ENCODE results near the gene MNS1. TPM values are rescaled to one million over a fixed set of nuclear protein-coding genes. Genes with fewer than 3 reads are reported as not detected.
A peak's percentile ranks its signal among the peaks of the same experiment; 100 is the strongest.

The MNS1 gene
- total and polyA plus RNA-seq, 2 donors from 2014 or later: 5.6 to 6.9 TPM

- no peaks in the 10 kb centered on the region for H3K9me3 ChIP-seq (ENCODE audit: control insufficient read depth in 2 of 3, insufficient read depth in 1 of 3, low read length in 3 of 3)
- TF ChIP-seq CTCF (IDR thresholded peaks at IDR 0.05; ENCODE audit: borderline replicate concordance, extremely low read depth, insufficient read depth): no peak
- no peaks in the 10 kb centered on the region for H3K36me3 ChIP-seq (ENCODE audit: control insufficient read depth in 2 of 3, insufficient read depth in 3 of 3, low read length in 3 of 3)
- no peaks in the 10 kb centered on the region for H3K27me3 ChIP-seq (ENCODE audit: control insufficient read depth, insufficient read depth, low read length)
- FAIRE-seq: no peak
- H3K4me1 ChIP-seq (ENCODE audit: control insufficient read depth in 2 of 3, insufficient read depth in 2 of 3, low read depth in 1 of 3, low read length in 3 of 3): no peaks in the 10 kb centered on the region
- intact Hi-C loops (cut with DNase I): no loop called here
- H3K9ac ChIP-seq (ENCODE audit: low read length in 3 of 3): no peak overlapping the region
- H3K27ac ChIP-seq (ENCODE audit: low read depth in 2 of 2, low read length in 2 of 2): no peak overlapping the region
- DNase-seq: peak in 4 of 5 donors; percentile 46 to 84 (median 70)
- H3K4me3 ChIP-seq (ENCODE audit: low read length in 3 of 3): no peak overlapping the region
These were observed 19.4 kb upstream of the MNS1 start for GRCh38 chr15:56484287-56484686.

GRCh38 chr15:56475351-56475750 lies 10.4 kb upstream of the MNS1 start:
- Histone ChIP-seq H3K27me3 (ENCODE audit: control insufficient read depth, insufficient read depth, low read length) (no peaks in the 10 kb centered on the region), H3K9me3 (ENCODE audit: control insufficient read depth in 2 of 3, insufficient read depth in 1 of 3, low read length in 3 of 3) (no peaks in the 10 kb centered on the region), H3K9ac (ENCODE audit: low read length in 3 of 3) (no peak overlapping the region), H3K36me3 (ENCODE audit: control insufficient read depth in 2 of 3, insufficient read depth in 3 of 3, low read length in 3 of 3) (no peaks in the 10 kb centered on the region), H3K4me3 (ENCODE audit: low read length in 3 of 3) (no peak overlapping the region), H3K27ac (ENCODE audit: low read depth in 2 of 2, low read length in 2 of 2) (no peak overlapping the region), H3K4me1 (ENCODE audit: control insufficient read depth in 2 of 3, insufficient read depth in 2 of 3, low read depth in 1 of 3, low read length in 3 of 3) (no peaks in the 10 kb centered on the region)
- FAIRE-seq (no peak), DNase-seq (no peak)
- intact Hi-C loops (cut with DNase I): no loop called here
- TF ChIP-seq CTCF (IDR thresholded peaks at IDR 0.05; ENCODE audit: borderline replicate concordance, extremely low read depth, insufficient read depth): no peak

GRCh38 chr15:56473017-56473416 lies 8.1 kb upstream of the MNS1 start:
- no peak for TF ChIP-seq CTCF (IDR thresholded peaks at IDR 0.05; ENCODE audit: borderline replicate concordance, extremely low read depth, insufficient read depth)
- no peak for DNase-seq
- H3K27me3 ChIP-seq (ENCODE audit: control insufficient read depth, insufficient read depth, low read length): no peaks in the 10 kb centered on the region
- no peak overlapping the region for H3K27ac ChIP-seq (ENCODE audit: low read depth in 2 of 2, low read length in 2 of 2)
- H3K36me3 ChIP-seq (ENCODE audit: control insufficient read depth in 2 of 3, insufficient read depth in 3 of 3, low read length in 3 of 3): no peaks in the 10 kb centered on the region
- no peak overlapping the region for H3K4me3 ChIP-seq (ENCODE audit: low read length in 3 of 3)
- no peaks in the 10 kb centered on the region for H3K9me3 ChIP-seq (ENCODE audit: control insufficient read depth in 2 of 3, insufficient read depth in 1 of 3, low read length in 3 of 3)
- H3K9ac ChIP-seq (ENCODE audit: low read length in 3 of 3): no peak overlapping the region
- no peak for FAIRE-seq
- intact Hi-C loops (cut with DNase I): no loop called here
- peaks cover 0 to 3% (median 2%) of the 10 kb centered on the region in 3 donors for H3K4me1 ChIP-seq (ENCODE audit: control insufficient read depth in 2 of 3, insufficient read depth in 2 of 3, low read depth in 1 of 3, low read length in 3 of 3)

- H3K4me1 ChIP-seq (ENCODE audit: control insufficient read depth in 2 of 3, insufficient read depth in 2 of 3, low read depth in 1 of 3, low read length in 3 of 3): peaks cover 0 to 5% (median 4%) of the 10 kb centered on the region in 3 donors
- no peaks in the 10 kb centered on the region for H3K36me3 ChIP-seq (ENCODE audit: control insufficient read depth in 2 of 3, insufficient read depth in 3 of 3, low read length in 3 of 3)
- TF ChIP-seq CTCF (IDR thresholded peaks at IDR 0.05; ENCODE audit: borderline replicate concordance, extremely low read depth, insufficient read depth): no peak
- H3K9me3 ChIP-seq (ENCODE audit: control insufficient read depth in 2 of 3, insufficient read depth in 1 of 3, low read length in 3 of 3): no peaks in the 10 kb centered on the region
- intact Hi-C loops (cut with DNase I): no loop called here
- FAIRE-seq: no peak
- H3K4me3 ChIP-seq (ENCODE audit: low read length in 3 of 3): no peak overlapping the region
- H3K27me3 ChIP-seq (ENCODE audit: control insufficient read depth, insufficient read depth, low read length): no peaks in the 10 kb centered on the region
- no peak for DNase-seq
- no peak overlapping the region for H3K27ac ChIP-seq (ENCODE audit: low read depth in 2 of 2, low read length in 2 of 2)
- H3K9ac ChIP-seq (ENCODE audit: low read length in 3 of 3): no peak overlapping the region
These were observed 7.3 kb upstream of the MNS1 start for GRCh38 chr15:56472278-56472677.

All from kidney (tissue), 14 donors.